ENCODE results near the gene ATP1B4. TPM values are rescaled to one million over a fixed set of nuclear protein-coding genes. Genes with fewer than 3 reads are reported as not detected.

ATP1B4 gene
- total RNA-seq, 1 donor from 2014 or later, result not detected

- TF ChIP-seq CTCF (IDR thresholded peaks at IDR 0.05), result no peak
- intact Hi-C loops (cut with DNase I), result no loop called here
- no peak for DNase-seq
- Histone ChIP-seq H3K4me1 (no peaks in the 10 kb centered on the region), H3K27ac (no peak overlapping the region), H3K4me3 (no peak overlapping the region), H3K36me3 (no peaks in the 10 kb centered on the region), H3K27me3 (ENCODE audit: low read depth) (no peaks in the 10 kb centered on the region), H3K9me3 (no peaks in the 10 kb centered on the region)
- no peak for ATAC-seq
Observed at GRCh38 chrX:120365968-120366367, 4.1 kb downstream of the ATP1B4 start.

DNA sequence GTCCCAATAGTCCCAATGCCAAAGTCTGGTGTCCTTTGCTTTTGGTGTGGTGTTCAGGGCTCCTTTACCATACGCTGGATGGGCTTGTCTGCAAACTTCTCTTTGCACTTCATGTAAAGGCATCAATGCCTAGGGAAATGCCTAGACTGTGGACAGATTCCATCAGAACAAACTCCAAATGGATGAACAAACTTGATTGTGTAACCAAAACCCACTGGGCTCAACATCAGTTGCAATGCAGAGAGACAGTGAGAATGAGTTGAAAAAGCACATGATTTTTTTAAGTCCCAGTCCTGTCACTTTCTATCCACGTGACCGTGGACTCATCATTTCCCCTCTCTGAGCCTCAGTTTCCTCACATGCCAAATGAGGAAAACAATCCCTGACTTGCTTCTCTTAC lies 4.9 kb downstream of the ATP1B4 start:
- no peak for TF ChIP-seq CTCF (IDR thresholded peaks at IDR 0.05)
- no peaks in the 10 kb centered on the region for H3K27me3 ChIP-seq (ENCODE audit: low read depth)
- no peak overlapping the region for H3K4me3 ChIP-seq
- DNase-seq (no peak), ATAC-seq (no peak)
- H3K27ac ChIP-seq, result no peak overlapping the region
- H3K36me3 ChIP-seq, result no peaks in the 10 kb centered on the region
- H3K4me1 ChIP-seq, result no peaks in the 10 kb centered on the region
- intact Hi-C loops (cut with DNase I), result no loop called here
- H3K9me3 ChIP-seq, result no peaks in the 10 kb centered on the region

GRCh38 chrX:120367402-120368109 lies 5.7 kb downstream of the ATP1B4 start:
- Histone ChIP-seq H3K27me3 (ENCODE audit: low read depth) (no peaks in the 10 kb centered on the region), H3K36me3 (no peaks in the 10 kb centered on the region), H3K4me1 (no peaks in the 10 kb centered on the region), H3K27ac (no peak overlapping the region), H3K9me3 (no peaks in the 10 kb centered on the region), H3K4me3 (no peak overlapping the region)
- DNase-seq (no peak), ATAC-seq (no peak)
- intact Hi-C loops (cut with DNase I), result no loop called here
- no peak for TF ChIP-seq CTCF (IDR thresholded peaks at IDR 0.05)

DNA sequence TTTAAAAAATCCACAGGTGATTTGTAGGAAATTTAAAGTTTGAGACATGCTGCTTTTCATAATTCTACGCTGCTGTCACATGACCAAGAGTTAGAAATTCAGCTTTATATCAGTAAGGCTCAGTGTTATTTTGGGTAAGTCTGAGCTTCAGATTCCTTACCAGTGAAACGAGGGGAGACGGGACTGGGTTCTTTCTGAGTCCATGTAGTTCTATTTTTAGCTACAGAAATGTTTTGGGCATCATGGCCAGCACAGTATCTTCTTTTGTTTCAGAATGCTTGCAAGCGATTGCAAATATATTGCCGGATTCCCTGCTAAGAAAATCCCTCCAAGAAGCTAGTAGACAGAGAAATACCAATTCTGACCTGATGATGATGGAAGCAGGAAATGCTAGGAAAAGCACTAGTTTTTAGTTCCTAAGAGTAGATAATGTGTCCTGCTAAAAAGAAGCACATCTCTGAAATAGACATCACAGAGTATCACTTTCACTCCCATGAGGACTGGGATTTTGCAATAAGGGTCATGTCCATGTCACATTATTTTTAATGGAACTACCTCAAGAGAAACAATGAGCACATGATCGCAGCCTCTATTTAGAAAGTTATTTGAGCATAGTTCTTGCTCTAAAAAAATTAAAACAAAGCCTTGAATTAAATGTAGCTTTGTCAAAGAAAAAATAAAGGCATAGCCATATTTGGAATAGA lies 10.9 kb downstream of the ATP1B4 start:
- Histone ChIP-seq H3K4me3 (no peak overlapping the region), H3K27ac (no peak overlapping the region), H3K4me1 (no peaks in the 10 kb centered on the region), H3K36me3 (no peaks in the 10 kb centered on the region), H3K9me3 (no peaks in the 10 kb centered on the region), H3K27me3 (ENCODE audit: low read depth) (no peaks in the 10 kb centered on the region)
- no peak for TF ChIP-seq CTCF (IDR thresholded peaks at IDR 0.05)
- DNase-seq, result no peak
- intact Hi-C loops (cut with DNase I), result no loop called here
- ATAC-seq, result no peak

DNA sequence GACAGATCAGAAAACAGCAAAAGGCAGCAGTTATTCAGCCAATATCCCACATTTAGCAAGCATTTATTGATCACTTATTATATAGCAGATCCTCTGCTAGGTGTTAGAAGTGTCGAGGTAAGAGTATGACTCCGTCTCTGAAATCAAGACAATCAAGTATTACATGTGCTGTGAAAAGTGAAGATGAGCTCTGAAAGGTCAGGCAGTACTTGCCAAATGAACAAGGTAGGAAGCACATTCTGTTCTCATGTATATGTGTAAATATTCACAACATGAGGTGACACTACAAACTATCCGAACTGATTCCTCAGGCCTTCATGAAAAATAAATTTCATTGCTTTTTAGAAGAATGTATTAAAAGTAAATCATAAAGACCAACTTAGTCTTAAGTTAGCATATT lies 15.3 kb downstream of the ATP1B4 start:
- no peak for DNase-seq
- no peak for ATAC-seq
- no peak for TF ChIP-seq CTCF (IDR thresholded peaks at IDR 0.05)
- Histone ChIP-seq H3K27ac (no peak overlapping the region), H3K9me3 (no peaks in the 10 kb centered on the region), H3K27me3 (ENCODE audit: low read depth) (no peaks in the 10 kb centered on the region), H3K4me1 (no peaks in the 10 kb centered on the region), H3K36me3 (no peaks in the 10 kb centered on the region), H3K4me3 (no peak overlapping the region)
- intact Hi-C loops (cut with DNase I), result no loop called here
